Smooth muscle cell (in vitro differentiated cells): ENCODE measurements around the gene RNH1. TPM values are rescaled to one million over a fixed set of nuclear protein-coding genes. Genes with fewer than 3 reads are reported as not detected.

Source experiments
- DNase-seq: peaks from one replicate; lab custom pipeline; 2025; ENCODE audit not compliant: unreplicated experiment; lab: John Stamatoyannopoulos, UW
- H2AFZ ChIP-seq: fragments of 200-600 bp; sonication (generic); 2 replicates; pipeline ENCODE4 v1.6.0; 2016; ENCODE audit warnings: antibody characterized with exemption, low read depth, mild to moderate bottlenecking
- H3F3A ChIP-seq: fragments of 200-600 bp; sonication (generic); 2 replicates; pipeline ENCODE4 v1.6.0; 2017; ENCODE audit warnings: antibody characterized with exemption, low read depth
- H3K27ac ChIP-seq: fragments of 200-600 bp; sonication (generic); 2 replicates; pipeline ENCODE4 v1.5.1; 2016; ENCODE audit warnings: low read depth, mild to moderate bottlenecking
- H3K27me3 ChIP-seq: fragments of 200-600 bp; sonication (generic); 2 replicates; pipeline ENCODE4 v1.6.1; 2016; ENCODE audit warnings: low read depth, mild to moderate bottlenecking
- H3K36me3 ChIP-seq: fragments of 200-600 bp; sonication (generic); 2 replicates; pipeline ENCODE4 v1.5.1; 2016; ENCODE audit warnings: low read depth
- H3K4me1 ChIP-seq: fragments of 200-600 bp; sonication (generic); 2 replicates; pipeline ENCODE4 v1.5.1; 2016; ENCODE audit warnings: low read depth
- H3K4me2 ChIP-seq: fragments of 200-600 bp; sonication (generic); 2 replicates; pipeline ENCODE4 v1.6.0; 2016; ENCODE audit warnings: mild to moderate bottlenecking
- H3K4me3 ChIP-seq: fragments of 200-600 bp; sonication (generic); 2 replicates; pipeline ENCODE4 v1.5.1; 2016; ENCODE audit warnings: mild to moderate bottlenecking
- H3K79me2 ChIP-seq: fragments of 200-600 bp; sonication (generic); 2 replicates; pipeline ENCODE4 v1.6.0; 2016; ENCODE audit warnings: low read depth, mild to moderate bottlenecking
- H3K9ac ChIP-seq: fragments of 200-600 bp; sonication (generic); 2 replicates; pipeline ENCODE4 v1.6.0; 2016; ENCODE audit warnings: low read depth
- H3K9me3 ChIP-seq: fragments of 200-600 bp; sonication (generic); replicated peaks from 2 replicates; pipeline ENCODE4 v1.5.1; 2016; ENCODE audit warnings: low read depth
- H4K20me1 ChIP-seq: fragments of 200-600 bp; sonication (generic); 2 replicates; pipeline ENCODE4 v1.6.0; 2016; ENCODE audit warnings: low read depth
- CTCF ChIP-seq: fragments of 200-600 bp; sonication (generic); IDR thresholded peaks from 2 replicates; pipeline ENCODE4 v1.5.1; 2017; ENCODE audit warnings: borderline replicate concordance, mild to moderate bottlenecking, antibody characterized with exemption; ENCODE audit not compliant: insufficient read depth, poor library complexity, severe bottlenecking
- WGBS: methylation state at CpG from one replicate; pipeline ENCODE4 v1.1.7; 2016; ENCODE audit warnings: low lambda C conversion rate; 5-methylcytosine and 5-hydroxymethylcytosine counted together
- polyA plus RNA-seq: library from polyadenylated mRNA; unstranded; fragments of >200 nt; fragmentation: Nextera tagmentation; extraction: Ambion mirVana; gene quantifications from 2 replicates; pipeline ENCODE4 v1.2.1, GENCODE V29; 2016
- total RNA-seq: library from RNA; depleted of rRNA; stranded (reverse); fragments of >200 nt; gene quantifications from 2 replicates; pipeline ENCODE4 v1.2.3, GENCODE V29; 2014

Gene RNH1
- total and polyA plus RNA-seq, 2 experiments from 2014 or later, result 91.3 to 243 TPM

- no peak overlapping the region for H3K27ac ChIP-seq
- H3K4me3 ChIP-seq, result no peak overlapping the region
- H3K36me3 ChIP-seq, result no peaks in the 10 kb centered on the region
- H2AFZ ChIP-seq, result no peak overlapping the region
- 85% methylated on average over 7 of the region's 7 CpGs for WGBS
- H3K79me2 ChIP-seq, result peaks cover 69% of the 10 kb centered on the region
- H4K20me1 ChIP-seq, result peaks cover 26% of the 10 kb centered on the region
- H3K27me3 ChIP-seq, result no peaks in the 10 kb centered on the region
- H3K9ac ChIP-seq, result no peak overlapping the region
- H3K9me3 ChIP-seq, result no peaks in the 10 kb centered on the region
- no peaks in the 10 kb centered on the region for H3F3A ChIP-seq
- DNase-seq, result no peak
- H3K4me2 ChIP-seq, result no peak overlapping the region
- H3K4me1 ChIP-seq, result peaks cover under 1% of the 10 kb centered on the region
- no peak for TF ChIP-seq CTCF
Observed at GRCh38 chr11:456533-456932, 50.5 kb downstream of the RNH1 start.

- no peak for TF ChIP-seq CTCF
Observed at GRCh38 chr11:455566-456147, 51.4 kb downstream of the RNH1 start.

GRCh38 chr11:454801-455565, 52.1 kb downstream of the RNH1 start:
- peaks cover 83% of the 10 kb centered on the region for H3K79me2 ChIP-seq
- no peaks in the 10 kb centered on the region for H3K9me3 ChIP-seq
- H3K27me3 ChIP-seq, result no peaks in the 10 kb centered on the region
- H3K36me3 ChIP-seq, result no peaks in the 10 kb centered on the region
- no peak overlapping the region for H3K4me2 ChIP-seq
- whole genome bisulfite sequencing, result 90% methylated on average over 14 of the region's 14 CpGs
- H3F3A ChIP-seq, result no peaks in the 10 kb centered on the region
- H3K4me1 ChIP-seq, result peaks cover 8% of the 10 kb centered on the region
- H3K4me3 ChIP-seq, result no peak overlapping the region
- H3K27ac ChIP-seq, result no peak overlapping the region
- TF ChIP-seq CTCF, result no peak
- no peak overlapping the region for H3K9ac ChIP-seq
- DNase-seq, result no peak
- H2AFZ ChIP-seq, result no peak overlapping the region
- H4K20me1 ChIP-seq, result peaks cover 33% of the 10 kb centered on the region

More at GRCh38 chr11:455566-456147, 51.4 kb downstream of the RNH1 start:
- H4K20me1 ChIP-seq, result peaks cover 33% of the 10 kb centered on the region
- no peaks in the 10 kb centered on the region for H3K36me3 ChIP-seq
- H3K9me3 ChIP-seq, result no peaks in the 10 kb centered on the region
- no peak overlapping the region for H3K9ac ChIP-seq
- H3K4me3 ChIP-seq, result no peak overlapping the region
- H3K27me3 ChIP-seq, result no peaks in the 10 kb centered on the region
- WGBS, result 93% methylated on average over 23 of the region's 23 CpGs
- H2AFZ ChIP-seq, result no peak overlapping the region
- no peak overlapping the region for H3K27ac ChIP-seq
- H3K4me2 ChIP-seq, result no peak overlapping the region
- H3F3A ChIP-seq, result no peaks in the 10 kb centered on the region
- H3K79me2 ChIP-seq, result peaks cover 78% of the 10 kb centered on the region
- no peak for DNase-seq
- H3K4me1 ChIP-seq, result peaks cover 8% of the 10 kb centered on the region
